GM21423 (cell line): ENCODE measurements around the gene LIG3.
A peak's percentile ranks its signal among the peaks of the same experiment; 100 is the strongest.
"Not testable (repeated sequence)": the region's sequence is repeated elsewhere in the genome, so short reads cannot be mapped to it uniquely, and the experiment has no call there.

Experiments used
- ATAC-seq: cut with Tn5 transposase; IDR thresholded peaks from one replicate; pipeline ENCODE4 v1.9.1; 2021; ENCODE audit warnings: mild to moderate bottlenecking, moderate library complexity; ENCODE audit not compliant: unreplicated experiment

The LIG3 gene

GRCh38 chr17:34998205-34998604 lies 17.9 kb downstream of the LIG3 start:
- peak; percentile 63 for ATAC-seq

- no peak for ATAC-seq
These were observed 19.1 kb downstream of the LIG3 start for GRCh38 chr17:34999456-34999855.

- not testable (repeated sequence) for ATAC-seq
These were observed 20.7 kb downstream of the LIG3 start for GRCh38 chr17:35000965-35001364.

GRCh38 chr17:35001549-35001948 lies 21.2 kb downstream of the LIG3 start:
- ATAC-seq, result no peak

- no peak for ATAC-seq
These were observed 22.7 kb downstream of the LIG3 start for GRCh38 chr17:35002876-35003551.

GRCh38 chr17:35003778-35004177 lies 23.5 kb downstream of the LIG3 start:
- ATAC-seq, result no peak

- no peak for ATAC-seq
These were observed 26.0 kb downstream of the LIG3 start for GRCh38 chr17:35006345-35006744.

- ATAC-seq, result no peak
These were observed 26.6 kb downstream of the LIG3 start for GRCh38 chr17:35006961-35007360.

GRCh38 chr17:35010093-35010492 lies 29.8 kb downstream of the LIG3 start:
- ATAC-seq, result no peak

- ATAC-seq, result no peak
These were observed 31.4 kb downstream of the LIG3 start for GRCh38 chr17:35011671-35012216.

- ATAC-seq, result no peak
These were observed 36.1 kb downstream of the LIG3 start for GRCh38 chr17:35016369-35016768.

- no peak for ATAC-seq
These were observed 36.7 kb downstream of the LIG3 start for GRCh38 chr17:35017021-35017420.

- ATAC-seq, result no peak
These were observed 38.5 kb downstream of the LIG3 start for GRCh38 chr17:35018814-35019213.

GRCh38 chr17:35019386-35020179 lies 39.3 kb downstream of the LIG3 start:
- no peak for ATAC-seq

GRCh38 chr17:35021520-35022380 lies 41.4 kb downstream of the LIG3 start:
- no peak for ATAC-seq

GRCh38 chr17:35022536-35023063 lies 42.3 kb downstream of the LIG3 start:
- ATAC-seq, result peak; percentile 83

- ATAC-seq, result no peak
These were observed 43.2 kb downstream of the LIG3 start for GRCh38 chr17:35023538-35023937.

GRCh38 chr17:35025541-35025940 lies 45.2 kb downstream of the LIG3 start:
- ATAC-seq, result no peak

- ATAC-seq, result not testable (repeated sequence)
These were observed 47.8 kb downstream of the LIG3 start for GRCh38 chr17:35028097-35028496.

- no peak for ATAC-seq
These were observed 48.4 kb downstream of the LIG3 start for GRCh38 chr17:35028531-35029262.
